ENCODE data around the gene DIS3.
A peak's percentile ranks its signal among the peaks of the same experiment; 100 is the strongest.
"Not testable (repeated sequence)": the region's sequence is repeated elsewhere in the genome, so short reads cannot be mapped to it uniquely, and the experiment has no call there.

DIS3 gene, protein sequence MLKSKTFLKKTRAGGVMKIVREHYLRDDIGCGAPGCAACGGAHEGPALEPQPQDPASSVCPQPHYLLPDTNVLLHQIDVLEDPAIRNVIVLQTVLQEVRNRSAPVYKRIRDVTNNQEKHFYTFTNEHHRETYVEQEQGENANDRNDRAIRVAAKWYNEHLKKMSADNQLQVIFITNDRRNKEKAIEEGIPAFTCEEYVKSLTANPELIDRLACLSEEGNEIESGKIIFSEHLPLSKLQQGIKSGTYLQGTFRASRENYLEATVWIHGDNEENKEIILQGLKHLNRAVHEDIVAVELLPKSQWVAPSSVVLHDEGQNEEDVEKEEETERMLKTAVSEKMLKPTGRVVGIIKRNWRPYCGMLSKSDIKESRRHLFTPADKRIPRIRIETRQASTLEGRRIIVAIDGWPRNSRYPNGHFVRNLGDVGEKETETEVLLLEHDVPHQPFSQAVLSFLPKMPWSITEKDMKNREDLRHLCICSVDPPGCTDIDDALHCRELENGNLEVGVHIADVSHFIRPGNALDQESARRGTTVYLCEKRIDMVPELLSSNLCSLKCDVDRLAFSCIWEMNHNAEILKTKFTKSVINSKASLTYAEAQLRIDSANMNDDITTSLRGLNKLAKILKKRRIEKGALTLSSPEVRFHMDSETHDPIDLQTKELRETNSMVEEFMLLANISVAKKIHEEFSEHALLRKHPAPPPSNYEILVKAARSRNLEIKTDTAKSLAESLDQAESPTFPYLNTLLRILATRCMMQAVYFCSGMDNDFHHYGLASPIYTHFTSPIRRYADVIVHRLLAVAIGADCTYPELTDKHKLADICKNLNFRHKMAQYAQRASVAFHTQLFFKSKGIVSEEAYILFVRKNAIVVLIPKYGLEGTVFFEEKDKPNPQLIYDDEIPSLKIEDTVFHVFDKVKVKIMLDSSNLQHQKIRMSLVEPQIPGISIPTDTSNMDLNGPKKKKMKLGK

DNA sequence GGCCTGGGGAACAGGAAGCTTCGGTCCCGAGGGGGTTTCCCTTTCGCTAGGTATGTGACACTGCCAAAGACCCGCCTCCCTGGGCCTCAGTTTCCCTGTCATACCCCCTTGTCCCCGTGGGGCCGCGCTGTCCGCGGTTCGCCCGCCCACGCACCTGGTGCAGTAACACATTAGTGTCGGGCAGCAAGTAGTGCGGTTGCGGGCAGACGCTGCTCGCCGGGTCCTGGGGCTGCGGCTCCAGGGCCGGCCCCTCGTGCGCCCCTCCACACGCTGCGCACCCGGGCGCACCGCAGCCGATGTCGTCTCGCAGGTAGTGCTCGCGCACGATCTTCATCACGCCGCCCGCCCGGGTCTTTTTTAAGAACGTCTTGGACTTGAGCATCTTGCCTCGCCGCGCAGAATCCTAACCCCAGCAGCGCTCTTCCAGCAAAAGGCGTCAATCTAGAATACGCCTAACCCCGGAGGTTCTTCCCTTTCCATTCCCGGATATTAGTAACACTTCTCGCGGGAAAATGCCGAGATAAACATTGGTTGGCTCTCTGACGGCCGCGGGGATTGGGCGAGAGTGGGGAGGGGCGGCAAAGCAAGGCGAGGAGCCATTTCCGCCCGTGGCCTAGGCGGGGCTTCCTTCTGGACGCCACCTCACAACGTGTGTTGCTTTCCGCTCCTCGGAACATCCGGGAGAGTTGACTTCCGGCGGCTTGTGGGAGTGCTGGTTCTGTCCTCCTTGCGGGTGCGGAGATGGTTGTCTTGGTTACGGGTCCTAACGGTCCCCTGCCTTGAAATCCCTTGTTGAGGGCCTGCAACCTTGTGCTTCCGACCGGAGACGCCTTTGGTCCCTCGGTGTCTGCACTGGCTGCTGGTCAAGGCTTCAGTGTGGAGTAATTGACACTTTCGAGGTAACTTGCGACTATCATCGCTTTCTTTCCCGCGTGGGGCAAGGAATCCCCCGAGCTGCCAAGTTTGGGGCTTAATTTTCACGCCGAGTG is at the start of gene DIS3, which contains the start of gene PIBF1:
Gene DIS3 (minus strand): TSS at position 450 of the 989 bp plus-strand sequence. CDS start 68 bp downstream, at position 382.
Gene PIBF1 (plus strand): TSS at position 683 of the 989 bp plus-strand sequence. CDS start 1,337 bp downstream, outside the sequence.
- DNase-seq (ENCODE audit: low read depth in 2 of 2): peak; percentile 95

GRCh38 chr13:72823724-72824123 is 42.0 kb upstream of the DIS3 start:
- no peak for DNase-seq (ENCODE audit: low read depth in 2 of 2)

GRCh38 chr13:72823081-72823480 is 41.4 kb upstream of the DIS3 start:
- no peak for DNase-seq (ENCODE audit: low read depth in 2 of 2)

GRCh38 chr13:72820898-72821279 is 39.2 kb upstream of the DIS3 start:
- DNase-seq (ENCODE audit: low read depth in 2 of 2): no peak

DNA sequence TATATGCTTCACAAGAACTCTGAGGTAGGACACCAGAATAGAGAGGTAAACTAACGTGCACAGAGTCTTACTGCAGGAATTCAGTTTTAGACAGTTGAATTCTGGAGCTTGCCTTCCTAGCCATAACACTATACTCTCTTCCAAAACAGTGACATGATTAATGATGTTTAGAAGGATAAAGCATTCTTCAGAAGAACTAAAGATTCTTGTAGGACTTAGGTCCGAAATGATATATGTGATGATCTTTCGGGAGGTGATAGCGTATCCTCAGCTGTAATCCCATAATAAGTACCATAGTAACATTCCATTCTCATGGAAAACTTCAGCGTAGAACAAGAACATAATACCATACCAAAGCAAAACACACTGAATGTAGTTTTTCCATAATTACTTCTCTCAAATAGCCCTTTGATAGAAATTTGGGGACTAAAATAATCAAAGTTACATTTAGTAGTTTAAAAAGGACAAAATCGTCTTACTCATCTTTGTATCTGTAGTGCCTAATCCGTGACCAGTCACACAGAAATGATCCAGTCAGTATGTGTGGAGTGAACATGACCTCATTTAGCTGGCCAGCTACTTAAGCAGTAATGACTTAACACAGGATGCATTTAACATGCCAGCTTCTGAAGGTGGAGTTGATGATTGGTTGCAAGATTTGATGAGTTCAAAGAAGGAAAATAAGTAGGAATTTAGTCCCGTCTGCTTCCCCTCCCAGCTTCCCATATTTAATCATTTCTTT is 38.6 kb upstream of the DIS3 start:
- DNase-seq (ENCODE audit: low read depth in 2 of 2): no peak

DNA sequence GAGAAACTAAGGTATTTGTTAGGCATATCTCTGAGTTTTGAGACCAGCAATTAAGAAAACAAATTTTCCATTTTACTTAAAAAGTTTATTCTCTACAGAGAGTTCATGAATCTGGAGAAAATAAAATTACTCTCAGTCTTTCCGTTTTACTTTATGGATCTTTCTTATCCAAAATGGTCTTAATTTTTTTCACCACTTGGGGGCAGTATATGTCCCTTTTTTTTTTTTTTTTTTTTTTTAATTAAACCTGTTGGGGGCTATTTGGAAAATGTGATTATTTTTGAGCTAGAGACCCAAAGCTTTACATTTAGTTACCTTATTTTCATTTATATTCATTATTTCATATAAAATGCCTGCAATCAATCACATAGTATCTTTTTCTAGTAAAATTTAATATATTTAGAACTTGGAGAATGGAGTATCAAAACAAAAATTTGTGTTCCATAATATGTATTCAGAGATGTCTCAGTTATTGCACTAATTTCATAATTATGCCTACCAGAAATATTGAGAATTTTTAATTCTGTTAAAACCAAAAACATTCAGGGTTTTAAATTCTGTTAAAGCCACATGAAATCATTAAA is 27.3 kb upstream of the DIS3 start:
- DNase-seq (ENCODE audit: low read depth in 2 of 2): no peak

DNA sequence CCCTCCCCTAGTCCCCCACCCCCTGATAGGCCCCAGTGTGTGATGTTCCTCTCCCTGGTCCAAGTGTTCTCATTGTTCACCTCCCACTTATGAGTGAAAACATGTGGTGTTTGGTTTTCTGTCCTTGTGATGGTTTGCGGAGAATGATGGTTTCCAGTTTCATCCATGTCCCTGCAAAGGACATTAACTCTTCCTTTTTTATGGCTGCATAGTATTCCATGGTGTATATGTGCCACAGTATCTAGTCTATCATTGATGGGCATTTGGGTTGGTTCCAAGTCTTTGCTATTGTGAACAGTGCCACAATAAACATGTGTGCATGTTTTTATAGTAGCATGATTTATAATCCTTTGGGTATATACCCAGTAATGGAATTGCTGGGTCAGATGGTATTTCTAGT is 24.8 kb upstream of the DIS3 start:
- not testable (repeated sequence) for DNase-seq (ENCODE audit: low read depth in 2 of 2)

- DNase-seq (ENCODE audit: low read depth in 2 of 2): no peak
Observed at GRCh38 chr13:72805676-72806346, 24.1 kb upstream of the DIS3 start.

DNA sequence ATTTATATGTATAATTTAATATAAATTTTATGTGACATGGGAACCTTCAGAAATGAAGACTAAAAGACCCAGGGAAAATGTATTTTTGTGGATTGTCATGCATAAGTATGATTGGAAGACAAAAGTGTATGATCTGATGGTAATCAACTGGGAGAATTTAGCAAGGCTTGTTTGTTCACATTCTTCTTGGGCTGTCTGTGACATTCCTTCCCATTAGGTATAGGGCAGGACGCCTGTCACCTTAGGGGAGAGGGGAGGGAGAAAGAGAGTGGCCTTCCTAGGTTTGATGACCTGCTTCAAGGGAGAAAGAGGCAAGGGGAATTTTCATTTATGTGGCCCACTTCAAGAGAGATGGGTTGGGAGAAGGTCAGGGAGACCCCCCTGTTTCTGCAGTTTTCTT is 22.6 kb upstream of the DIS3 start:
- no peak for DNase-seq (ENCODE audit: low read depth in 2 of 2)

DNA sequence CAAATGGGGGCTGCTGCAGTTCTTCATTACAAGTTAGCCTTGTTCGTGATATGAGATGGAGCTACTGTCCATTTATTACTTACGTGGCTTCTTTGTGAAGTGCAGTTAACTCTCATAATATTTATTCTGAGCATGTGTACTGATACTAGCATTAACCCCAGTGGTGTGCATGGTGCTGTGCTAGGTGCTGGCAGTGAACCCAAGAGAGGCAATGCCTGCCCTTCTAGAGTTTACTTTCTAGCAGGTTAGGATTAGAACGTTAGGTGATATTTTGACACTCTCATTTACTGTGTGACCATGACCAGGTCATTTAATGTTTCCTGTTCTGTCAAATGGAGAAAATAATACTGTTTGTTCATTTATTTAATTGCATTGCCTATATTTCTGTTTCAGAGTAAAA is 17.1 kb upstream of the DIS3 start:
- DNase-seq (ENCODE audit: low read depth in 2 of 2): no peak

- no peak for DNase-seq (ENCODE audit: low read depth in 2 of 2)
Observed at GRCh38 chr13:72792640-72793039, 10.9 kb upstream of the DIS3 start.

DNA sequence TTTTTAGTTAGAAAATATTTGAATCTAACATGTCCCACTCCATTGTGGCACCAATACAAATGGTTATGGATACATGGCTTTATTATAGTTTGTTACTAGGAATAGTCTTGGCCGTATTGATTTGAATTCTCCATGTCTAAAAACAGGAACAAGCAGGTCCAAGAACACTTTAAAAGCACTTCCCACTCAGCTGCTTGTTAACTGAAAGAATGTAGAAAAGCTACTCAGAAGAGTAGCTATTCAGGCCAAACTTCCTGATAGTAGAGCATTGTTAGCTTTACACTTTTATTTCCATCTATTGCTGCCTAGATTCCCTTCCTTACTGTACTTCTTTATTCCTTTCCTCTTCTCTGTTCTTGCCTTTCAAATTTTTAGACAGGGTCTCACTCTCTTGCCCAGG is 7.1 kb upstream of the DIS3 start:
- no peak for DNase-seq (ENCODE audit: low read depth in 2 of 2)

GRCh38 chr13:72784679-72785078 is 3.0 kb upstream of the DIS3 start:
- DNase-seq (ENCODE audit: low read depth in 2 of 2): not testable (repeated sequence)

DNA sequence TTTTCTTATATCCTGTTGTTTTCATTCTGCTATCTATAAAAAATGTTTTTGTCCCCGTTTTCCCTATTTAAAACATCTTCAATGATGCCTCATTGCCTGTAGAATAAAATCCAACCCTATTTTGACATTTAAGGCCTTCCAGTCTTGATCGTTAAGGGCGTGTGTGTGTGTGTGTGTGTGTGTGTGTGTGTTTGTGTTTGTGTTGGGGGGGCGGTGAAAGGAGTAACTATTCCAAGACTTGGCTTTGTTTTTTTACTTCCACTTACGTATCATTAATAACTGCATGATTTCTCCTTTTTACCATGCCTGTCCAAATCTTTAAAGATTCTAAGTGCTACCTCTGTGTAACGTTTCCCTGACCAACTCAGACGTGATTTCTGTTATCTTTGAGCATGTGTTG is 1.0 kb upstream of the DIS3 start:
- no peak for DNase-seq (ENCODE audit: low read depth in 2 of 2)

GRCh38 chr13:72774019-72774418 is 7.7 kb downstream of the DIS3 start:
- no peak for DNase-seq (ENCODE audit: low read depth in 2 of 2)

GRCh38 chr13:72763411-72763810 is 18.3 kb downstream of the DIS3 start:
- DNase-seq (ENCODE audit: low read depth in 2 of 2): no peak

GRCh38 chr13:72760189-72760588 is 21.5 kb downstream of the DIS3 start:
- no peak for DNase-seq (ENCODE audit: low read depth in 2 of 2)

DNA sequence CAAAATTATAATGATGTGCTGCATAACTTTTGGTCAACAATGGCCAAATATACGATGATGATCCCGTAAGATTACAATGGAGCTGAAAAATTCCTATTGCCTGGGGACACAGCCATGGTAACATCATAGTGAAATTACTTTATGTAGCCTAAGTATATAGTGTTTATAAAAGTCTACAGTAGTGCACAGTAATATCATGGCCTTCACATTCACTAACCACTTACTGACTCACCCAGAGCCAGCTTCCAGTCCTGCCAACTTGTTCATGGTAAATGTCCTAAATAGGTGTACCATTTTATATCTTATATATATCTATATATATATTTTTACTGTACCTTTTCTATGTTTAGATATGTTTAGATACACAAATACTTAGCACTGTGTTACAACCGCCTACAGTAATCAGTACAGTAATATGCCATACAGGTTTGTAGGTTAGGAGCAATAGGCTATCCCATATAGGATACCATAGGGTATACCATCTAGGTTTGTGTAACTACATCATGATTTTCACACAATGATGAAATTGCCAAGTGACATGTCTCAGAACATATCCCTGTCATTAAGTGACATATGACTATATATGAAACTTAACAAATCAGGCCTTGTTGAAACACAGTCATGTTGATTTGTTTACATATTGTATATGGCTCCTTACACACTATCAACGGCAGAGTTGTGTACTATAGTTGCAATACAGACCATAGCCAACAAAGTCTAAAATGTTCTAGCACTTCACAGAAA is 23.7 kb downstream of the DIS3 start:
- no peak for DNase-seq (ENCODE audit: low read depth in 2 of 2)

DNA sequence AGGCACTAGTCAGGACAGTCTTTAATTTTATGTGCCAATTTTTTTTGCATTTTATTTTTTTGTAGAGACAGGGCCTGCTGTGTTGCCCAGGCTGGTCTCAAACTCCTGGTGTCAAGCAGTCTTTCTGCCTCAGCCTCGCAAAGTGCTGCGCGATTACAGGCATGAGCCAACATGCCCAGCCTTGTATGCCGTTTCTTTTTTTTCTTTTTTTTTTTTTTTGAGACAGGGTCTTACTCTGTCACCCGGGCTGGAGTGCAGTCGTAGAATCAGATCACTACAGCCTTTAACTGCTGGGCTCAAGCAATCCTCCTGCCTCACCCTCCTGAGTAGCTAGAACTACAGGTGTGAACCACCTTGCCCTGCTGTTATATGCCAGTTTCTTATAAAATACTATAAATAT is 27.6 kb downstream of the DIS3 start:
- DNase-seq (ENCODE audit: low read depth in 2 of 2): no peak
